CD4-positive, alpha-beta T cell treated with Interleukin-2 at 100 ng/mL for 4 hours (primary cell): ENCODE results near the gene FADS6.

Experiments
- DNase-seq: peaks from one replicate; pipeline ENCODE4 v3.0.0-alpha.2; 2020; ENCODE audit warnings: low spot score

FADS6 gene

GRCh38 chr17:74827800-74828199 lies 65.6 kb downstream of the FADS6 start:
- no peak for DNase-seq
